SK-N-DZ (cell line): ENCODE measurements around the gene LANCL3. TPM values are rescaled to one million over a fixed set of nuclear protein-coding genes. Genes with fewer than 3 reads are reported as not detected.
"Not testable (repeated sequence)": the region's sequence is repeated elsewhere in the genome, so short reads cannot be mapped to it uniquely, and the experiment has no call there.

Experiments used
- DNase-seq: peaks from one replicate; pipeline ENCODE4 v3.0.0-alpha.2; 2015; ENCODE audit warnings: low spot score
- polyA plus RNA-seq, 2 experiments: library from polyadenylated mRNA; depleted of rRNA; stranded (reverse); fragments of >200 nt; gene quantifications; 2 replicates each; pipeline ENCODE4 v1.2.3, GENCODE V29; 2014

Gene LANCL3
- polyA plus RNA-seq (2014; cell fraction: cytosol; rRNA removed): not detected in 2 replicates
- polyA plus RNA-seq (2014; cell fraction: nucleus; rRNA removed): not detected in 2 replicates

DNA sequence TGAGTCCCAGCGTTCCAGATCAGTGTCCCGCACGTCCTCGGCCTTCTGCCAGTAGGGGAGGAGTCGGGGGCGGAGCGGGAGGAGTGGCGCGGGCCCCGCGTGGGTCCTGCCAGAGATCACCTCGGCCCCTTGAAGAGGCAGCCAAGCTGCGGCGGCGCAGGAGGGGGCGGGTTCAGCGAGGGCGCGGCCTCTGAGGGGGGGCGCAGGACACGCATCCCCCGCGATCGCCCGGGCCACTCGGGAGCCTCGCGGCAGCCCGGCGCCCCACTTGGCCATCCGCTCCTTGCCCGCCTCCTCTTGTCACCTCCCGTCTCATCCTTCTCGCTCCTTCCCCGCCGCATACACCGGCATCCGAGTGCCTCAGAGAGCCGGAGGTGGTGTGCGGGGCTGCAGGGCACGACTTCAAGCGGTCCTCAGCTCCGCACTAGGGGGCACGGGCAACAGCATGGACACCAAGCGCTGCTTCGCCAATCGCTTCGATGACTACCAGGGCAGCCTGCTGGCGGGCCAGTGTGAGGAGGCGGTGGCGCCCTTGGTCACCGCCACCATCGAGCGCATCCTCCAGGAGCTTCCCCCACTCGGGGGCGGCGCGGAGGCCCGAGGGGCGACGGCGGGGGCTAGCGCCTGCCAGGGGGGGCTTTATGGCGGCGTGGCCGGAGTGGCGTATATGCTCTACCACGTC lies at the start of gene LANCL3:
Gene LANCL3 (plus strand): TSS at position 236 of the 682 bp plus-strand sequence. CDS start 210 bp downstream, at position 446.
- not testable (repeated sequence) for DNase-seq

DNA sequence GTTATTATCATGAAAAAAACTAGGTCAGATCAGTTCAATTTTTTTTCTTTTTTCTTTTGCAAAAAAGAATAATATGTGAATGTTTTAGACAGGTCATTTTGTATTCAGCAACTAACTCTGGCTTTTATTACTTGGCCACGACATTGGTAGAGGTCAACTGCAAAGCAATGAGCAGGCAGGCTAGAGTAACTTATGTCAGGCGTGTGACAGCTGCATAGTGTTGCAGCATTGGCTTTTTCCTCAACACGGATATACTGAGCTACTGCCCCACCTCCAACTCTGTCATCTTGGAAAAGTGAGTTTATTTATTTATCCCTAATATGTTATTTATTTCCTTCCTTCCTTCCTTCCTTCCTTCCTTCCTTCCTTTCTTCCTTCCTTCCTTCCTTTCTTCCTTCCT lies 47.8 kb upstream of the LANCL3 start:
- DNase-seq: not testable (repeated sequence)

DNA sequence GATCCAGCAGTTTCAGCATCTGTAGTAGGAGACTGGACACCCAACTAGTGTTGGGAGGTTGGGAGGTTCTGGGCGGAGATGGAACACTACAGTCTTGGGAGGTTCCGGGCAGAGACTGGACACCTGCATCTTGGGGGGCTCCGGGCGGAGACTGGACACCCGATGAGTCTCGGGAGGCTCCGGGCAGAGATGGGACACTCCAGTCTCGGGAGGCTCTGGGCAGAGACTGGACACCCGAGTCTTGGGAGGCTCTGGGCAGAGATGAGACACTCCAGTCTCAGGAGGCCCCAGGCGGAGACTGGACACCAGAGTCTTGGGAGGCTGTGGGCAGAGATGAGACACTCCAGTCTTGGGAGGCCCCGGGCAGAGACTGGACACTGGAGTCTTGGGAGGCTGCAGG lies 29.5 kb upstream of the LANCL3 start:
- DNase-seq: no peak

DNA sequence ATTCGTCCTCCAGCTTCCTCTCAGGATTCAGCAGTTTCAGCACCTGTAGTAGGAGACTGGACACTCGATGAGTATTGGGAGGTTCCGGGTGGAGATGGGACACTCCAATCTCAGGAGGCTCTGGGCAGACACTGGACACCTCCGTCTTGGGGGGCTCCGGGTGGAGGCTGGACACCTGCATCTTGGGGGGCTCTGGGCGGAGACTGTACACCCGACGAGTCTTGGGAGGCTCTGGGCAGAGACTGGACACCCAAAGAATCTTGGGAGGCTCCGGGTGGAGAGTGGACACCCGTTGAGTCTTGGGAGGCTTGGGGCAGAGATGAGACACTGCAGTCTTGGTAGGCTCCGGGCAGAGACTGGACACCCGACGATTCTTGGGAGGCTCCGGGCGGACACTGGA lies 28.7 kb upstream of the LANCL3 start:
- DNase-seq: no peak

DNA sequence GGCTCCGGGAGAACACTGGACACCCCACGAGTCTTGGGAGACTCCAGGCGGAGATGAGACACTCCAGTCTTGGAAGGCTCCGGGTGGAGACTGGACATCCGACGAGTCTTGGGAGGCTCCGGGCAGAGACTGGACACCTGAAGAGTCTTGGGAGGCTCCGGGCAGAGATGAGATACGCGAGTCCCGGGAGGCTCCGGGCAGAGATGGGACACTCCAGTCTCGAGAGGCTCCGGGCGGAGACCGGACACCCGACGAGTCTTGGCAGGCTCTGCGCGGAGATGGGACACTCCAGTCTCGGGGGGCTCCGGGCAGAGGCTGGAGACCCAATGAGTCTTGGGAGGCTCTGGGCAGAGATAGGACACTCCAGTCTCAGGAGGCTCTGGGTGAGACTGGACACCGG lies 28.1 kb upstream of the LANCL3 start:
- DNase-seq: no peak

DNA sequence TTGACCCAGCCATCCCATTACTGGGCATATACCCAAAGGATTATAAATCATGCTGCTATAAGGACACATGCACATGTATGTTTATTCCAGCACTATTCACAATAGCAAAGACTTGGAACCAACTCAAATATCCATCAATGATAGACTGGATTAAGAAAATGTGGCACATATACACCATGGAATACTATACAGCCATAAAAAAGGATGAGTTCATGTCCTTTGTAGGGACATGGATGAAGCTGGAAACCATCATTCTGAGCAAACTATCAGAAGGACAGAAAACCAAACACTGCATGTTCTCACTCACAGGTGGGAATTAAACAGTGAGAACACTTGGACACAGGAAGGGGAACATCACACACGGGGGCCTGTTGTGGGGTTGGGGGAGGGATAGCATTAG lies 26.9 kb upstream of the LANCL3 start:
- not testable (repeated sequence) for DNase-seq

DNA sequence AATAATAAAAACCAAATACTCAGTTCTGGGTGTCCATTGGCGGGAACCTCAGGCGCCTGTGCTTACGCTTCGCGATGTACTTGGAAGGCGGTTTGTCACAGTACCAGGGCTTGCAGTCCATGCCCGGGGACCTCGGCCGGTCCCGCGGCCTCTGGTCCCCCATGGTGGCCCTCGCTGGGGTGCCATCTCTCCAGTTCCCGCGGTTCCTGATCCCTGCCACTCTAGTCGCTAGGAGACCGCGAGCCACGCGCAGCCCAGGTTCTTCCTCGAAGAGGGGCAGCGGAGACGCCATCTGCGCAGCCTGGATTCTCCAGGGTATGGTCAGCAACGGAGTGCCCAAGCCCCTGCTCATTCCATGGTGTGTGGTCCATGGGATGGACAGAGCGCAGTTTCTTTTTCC lies 26.4 kb upstream of the LANCL3 start:
- DNase-seq: no peak

DNA sequence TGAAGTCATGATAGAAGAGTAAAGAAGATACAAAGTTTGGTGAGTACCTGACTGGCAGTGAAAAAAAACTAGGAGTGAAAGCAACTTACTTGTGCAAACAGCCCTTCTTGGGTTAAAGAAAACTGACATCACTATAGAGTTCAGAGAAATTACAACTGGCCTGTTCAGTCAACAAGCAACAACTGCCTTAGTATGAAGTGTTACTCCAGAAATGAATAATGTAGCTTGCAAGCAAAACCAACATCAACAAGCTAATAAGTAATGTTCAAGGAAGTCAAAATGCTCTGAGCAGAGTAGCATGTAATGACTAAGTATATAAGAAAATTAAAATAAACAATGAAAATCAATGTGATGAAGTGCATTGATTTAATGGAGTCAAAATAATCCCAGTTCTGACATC lies 21.8 kb upstream of the LANCL3 start:
- not testable (repeated sequence) for DNase-seq

DNA sequence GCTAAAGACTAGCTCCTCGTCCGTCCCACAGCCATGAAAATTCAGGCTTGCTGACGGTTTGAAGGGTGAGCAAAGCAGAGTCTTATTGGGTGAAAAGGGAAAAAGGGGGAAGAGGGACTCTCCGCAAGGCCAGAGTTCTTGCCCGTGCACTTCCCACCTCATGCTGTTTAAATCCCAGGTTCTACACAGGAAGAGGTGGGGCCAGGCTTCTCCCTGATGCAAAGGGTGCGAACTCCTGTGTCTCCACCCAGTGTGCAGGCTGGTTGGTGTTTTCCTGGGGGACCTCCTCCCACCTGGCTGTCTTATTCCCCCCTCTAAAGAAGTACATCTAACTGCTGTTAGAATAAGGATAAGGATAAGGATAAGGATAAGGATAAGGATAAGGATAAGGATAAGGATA lies 18.0 kb upstream of the LANCL3 start:
- no peak for DNase-seq

DNA sequence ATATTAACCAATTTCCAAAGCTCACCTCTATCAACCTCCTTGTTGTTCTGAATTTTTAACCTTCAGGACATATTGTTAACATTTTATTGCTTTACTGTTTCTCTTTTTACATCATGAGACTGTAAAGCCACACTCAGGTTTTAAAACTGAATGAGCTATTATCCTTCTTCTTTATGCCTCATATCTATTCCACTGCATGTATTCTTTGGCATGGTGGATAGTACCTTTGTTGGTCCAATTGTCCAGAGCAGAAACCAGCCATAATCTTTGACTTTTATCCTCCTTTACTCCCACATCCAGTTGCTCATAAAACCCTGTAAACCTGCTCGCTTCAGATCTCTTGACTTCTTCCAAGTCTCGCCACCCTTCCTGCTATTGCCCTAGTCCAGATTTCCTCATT lies 6.2 kb upstream of the LANCL3 start:
- not testable (repeated sequence) for DNase-seq

DNA sequence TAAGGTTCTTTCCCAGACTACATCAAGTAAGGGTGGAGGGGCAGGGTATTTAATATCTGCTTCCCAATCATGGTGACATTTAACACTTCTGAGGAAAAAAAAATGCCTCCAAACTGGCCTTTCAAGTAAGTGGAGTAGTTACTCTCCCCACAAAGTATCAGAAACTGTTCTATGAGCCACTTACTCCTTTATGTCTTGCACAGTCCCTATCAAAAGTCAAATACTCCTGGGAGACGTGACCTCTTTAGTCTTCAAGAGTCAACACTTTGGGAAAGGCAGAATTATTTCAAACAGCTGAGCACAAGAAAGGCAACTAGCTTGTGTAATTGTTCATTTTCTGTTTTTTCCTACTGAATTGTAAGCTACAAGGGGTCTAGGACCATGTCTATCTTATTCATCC lies 1.1 kb upstream of the LANCL3 start:
- not testable (repeated sequence) for DNase-seq

DNA sequence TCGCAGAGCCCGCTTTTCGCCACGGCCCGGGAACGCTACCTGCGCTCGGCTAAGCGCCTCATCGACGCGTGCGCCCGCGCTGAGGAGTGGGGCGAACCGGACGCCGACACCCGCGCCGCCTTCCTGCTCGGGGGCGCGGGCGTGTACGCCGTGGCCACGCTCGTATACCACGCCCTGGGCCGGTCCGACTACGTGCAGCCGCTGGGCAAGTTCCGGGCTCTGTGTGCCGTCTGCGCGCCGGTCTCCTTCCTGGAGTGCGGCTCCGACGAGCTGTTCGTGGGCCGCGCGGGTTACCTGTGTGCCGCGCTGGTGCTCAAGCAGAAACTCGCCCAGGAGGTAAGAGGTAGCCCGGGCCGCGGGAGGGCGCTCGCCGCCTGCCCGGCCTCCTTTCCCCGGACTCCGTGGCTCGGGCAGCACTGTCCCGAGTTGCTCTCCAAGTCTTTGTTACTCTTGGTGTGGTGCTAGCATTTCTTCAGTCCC lies 687 bp downstream of the LANCL3 start:
- not testable (repeated sequence) for DNase-seq

DNA sequence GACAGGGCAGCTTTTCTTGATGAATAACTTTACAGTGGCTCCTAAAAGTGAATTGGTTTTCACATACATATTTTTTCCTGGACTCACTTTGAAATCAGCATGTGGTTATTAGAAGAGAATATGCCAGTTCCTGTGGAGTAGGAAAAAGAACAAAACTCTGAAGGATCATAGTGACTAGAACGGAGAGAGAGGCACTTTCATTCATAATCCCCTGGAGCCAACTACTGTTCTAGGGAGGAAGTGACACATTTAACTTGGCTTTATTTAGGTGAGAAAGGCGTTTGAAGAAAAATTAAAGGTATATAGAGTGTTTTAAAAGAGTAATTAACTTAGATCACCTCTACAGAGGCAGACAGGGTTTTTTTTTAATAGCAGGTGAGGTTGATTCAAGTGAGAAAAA lies 1.7 kb downstream of the LANCL3 start:
- DNase-seq: not testable (repeated sequence)

DNA sequence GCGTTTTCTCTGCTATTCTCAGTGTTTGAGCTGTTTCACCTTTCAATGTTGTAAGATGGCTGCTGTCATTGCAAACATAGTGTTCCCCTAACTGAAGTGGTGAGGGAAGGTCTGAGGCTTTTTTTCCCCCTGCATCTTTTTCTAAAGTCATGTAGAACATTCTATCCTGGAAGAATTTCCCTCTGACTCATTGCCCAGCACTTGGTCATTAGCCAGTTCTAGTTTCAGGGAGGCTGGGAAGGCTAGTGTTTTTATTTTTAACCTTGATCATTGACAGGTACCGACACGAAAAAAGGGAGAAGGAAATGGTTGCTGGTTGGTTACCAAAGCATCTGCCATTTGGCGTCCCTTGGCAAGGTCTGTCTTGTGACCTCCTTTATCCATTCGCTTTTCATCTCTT lies 6.6 kb downstream of the LANCL3 start:
- no peak for DNase-seq

DNA sequence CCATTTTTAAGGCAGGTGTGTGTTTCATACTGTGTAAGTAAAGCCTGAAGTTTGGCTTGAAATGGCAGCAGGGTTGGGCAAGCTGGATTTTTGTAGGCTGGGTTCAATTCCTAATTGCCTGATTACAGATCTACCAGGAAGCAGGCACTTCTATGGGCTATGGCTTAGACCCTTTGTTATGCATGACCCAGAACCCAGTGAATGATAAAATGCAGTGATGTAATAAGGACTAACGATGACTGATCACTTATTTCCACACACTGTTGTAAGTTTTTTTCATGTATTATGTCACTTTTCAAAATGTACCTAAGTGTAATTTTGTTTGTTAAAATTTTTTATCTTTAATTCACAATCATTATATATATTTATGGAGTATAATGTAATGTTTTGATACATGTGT lies 8.6 kb downstream of the LANCL3 start:
- DNase-seq: no peak

DNA sequence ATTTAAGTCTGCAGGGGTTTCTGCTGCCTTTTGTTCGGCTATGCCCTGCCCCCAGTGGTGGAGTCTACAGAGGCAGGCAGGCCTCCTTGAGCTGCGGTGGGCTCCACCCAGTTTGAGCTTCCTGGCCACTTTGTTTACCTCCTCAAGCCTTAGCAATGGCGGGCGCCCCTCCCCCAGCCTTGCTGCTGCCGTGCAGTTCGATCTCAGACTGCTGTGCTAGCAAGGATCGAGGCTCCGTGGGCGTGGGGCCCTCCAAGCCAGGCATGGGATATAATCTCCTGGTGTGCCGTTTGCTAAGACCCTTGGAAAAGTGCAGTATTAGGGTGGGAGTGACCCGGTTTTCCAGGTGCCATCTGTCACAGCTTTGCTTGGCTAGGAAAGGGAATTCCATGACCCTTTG lies 15.9 kb downstream of the LANCL3 start:
- DNase-seq: not testable (repeated sequence)

DNA sequence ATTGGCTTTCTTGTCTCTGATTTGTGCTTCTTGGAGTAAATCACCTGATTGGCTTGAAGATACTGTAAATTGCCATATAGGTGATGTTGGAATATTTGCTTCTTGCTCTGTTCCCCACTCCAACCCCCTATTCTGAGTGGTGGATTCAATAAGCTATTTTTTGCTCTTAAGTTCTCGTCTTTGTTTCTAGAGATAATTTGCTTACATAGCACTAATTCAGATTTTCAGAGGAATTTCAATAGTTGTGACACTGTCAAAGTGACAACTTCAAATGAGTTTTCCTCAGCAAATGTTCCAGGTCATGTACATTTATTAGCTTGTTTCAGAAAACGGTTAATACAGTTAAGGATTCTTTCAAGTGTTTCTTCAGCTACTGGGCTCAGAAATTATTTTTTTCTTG lies 18.6 kb downstream of the LANCL3 start:
- DNase-seq: no peak

DNA sequence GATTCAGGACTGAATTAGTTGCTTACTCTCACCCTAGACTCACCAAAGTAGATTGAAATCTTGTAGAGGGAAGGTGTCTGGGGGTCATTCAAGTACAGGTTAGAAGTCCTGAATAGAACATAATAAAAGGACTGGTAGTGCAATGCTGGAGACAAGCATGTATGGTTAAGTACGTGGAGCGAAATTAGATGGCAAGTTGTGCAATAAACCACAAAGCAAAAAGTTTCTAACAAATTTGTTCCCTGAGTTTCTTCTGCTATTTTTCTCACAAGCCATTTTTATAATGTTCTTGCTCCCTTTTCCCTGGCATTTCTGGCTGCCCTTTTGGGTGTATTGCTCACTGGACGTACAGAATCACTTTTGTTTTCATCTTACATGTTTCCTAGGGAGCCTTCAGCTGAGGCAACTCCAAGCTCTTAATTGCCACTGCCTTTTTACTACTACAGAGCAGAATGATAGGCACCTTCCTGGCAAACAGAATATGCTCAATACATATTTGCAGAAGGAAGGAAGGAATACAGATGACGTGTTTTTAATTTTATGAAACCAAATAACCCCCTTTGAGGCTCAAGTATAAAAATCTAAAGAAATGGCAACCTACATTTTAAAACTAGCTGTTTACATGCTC lies 23.4 kb downstream of the LANCL3 start:
- no peak for DNase-seq

DNA sequence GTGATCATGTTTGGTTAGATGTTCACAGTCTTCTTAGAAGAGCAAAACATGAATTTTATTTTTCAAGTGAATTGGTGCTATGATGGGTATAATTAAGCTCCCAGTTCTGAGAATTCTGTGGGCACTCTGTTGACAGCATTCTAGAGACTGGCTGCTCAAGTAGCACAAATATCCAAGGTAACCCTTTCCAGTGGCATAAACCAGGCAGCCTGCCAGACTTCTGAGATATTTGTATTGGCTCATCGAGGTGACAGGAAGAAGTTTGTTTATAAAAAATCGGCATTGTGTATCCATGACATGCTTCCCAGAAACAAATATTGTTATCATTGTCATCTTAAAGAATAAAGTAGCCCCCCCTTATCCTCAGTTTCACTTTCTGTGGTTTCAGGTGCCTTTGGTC lies 28.3 kb downstream of the LANCL3 start:
- no peak for DNase-seq

DNA sequence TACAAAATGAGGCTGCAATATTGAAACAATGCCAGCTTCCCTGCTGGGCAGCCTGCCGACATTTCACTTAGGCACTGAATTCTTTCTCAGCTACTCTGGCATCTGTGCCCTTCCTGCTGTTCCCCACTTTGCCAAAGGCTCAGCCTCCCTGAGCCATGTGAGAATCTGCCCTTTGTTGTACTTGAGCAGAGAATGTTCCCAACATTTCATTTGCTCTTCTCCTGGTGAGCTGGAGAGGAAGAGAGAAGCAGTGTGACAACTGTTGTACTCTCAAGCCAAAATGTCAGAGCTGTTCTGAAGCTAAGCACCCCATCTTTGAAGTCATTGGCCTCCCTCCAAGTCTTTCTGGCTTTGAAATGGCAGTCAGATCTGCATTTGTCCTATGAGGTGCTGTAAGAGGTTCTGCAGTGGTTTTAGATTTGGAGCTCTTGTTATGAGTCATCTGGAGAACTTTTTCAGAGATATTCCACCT lies 32.5 kb downstream of the LANCL3 start:
- DNase-seq: no peak

DNA sequence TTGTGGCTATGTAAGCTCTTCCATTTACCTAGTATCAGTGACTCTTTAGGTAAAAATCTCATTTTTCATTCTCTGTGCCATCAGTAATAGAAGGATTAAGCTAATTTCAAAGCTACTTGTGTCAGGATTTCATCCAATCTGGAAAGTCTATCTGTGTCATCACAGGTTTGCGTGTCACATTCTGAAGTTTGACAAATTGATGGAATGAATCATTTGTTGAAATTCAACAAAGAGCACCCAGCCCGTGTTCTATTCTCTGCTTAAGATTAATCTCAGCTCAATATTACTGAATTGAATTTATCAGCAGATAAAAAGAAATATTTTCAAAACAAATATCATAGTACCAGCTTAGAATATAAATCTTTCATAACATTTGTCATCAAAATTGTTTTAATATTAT lies 35.8 kb downstream of the LANCL3 start:
- no peak for DNase-seq

DNA sequence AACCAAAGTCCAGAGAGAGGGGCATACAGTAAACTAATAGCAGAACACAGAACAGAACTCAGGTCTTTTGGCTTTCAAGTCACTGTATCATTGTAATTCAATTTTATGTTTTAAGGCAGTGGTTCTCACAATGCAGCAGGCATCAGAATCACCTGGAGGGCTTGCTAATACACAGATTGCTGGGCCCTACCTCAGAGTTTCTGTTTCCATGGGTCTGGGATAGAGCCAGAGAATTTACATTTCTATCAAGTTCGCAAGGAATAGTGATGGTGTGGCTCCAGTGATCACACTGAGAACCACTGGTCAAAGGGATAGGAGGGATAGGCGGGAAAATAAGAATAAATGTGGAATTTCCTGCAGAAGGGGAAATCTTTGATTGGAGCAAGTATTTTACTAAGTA lies 36.7 kb downstream of the LANCL3 start:
- DNase-seq: no peak

DNA sequence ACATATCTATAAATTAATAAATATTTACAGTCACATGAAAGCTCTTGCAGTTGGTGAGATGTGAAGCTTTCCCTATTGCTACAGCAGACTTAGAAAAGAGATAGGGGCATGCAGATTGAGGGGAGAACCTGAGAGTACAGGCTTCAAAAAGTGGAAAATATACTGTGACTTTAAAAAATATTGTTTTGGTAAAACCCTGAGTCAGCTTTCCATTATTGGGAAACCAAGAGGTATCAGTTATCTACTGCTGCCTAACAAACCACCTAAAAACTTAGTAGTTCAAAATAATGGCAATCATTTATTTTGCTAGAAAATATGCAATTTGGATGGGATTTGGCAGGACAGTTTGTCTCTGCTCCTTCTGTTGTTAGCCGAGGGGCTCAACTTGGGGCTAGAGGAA lies 38.3 kb downstream of the LANCL3 start:
- no peak for DNase-seq
